T-helper 2 cell treated with Interferon-gamma antibody and Interleukin-4, amounts not matched to agents 100 ng/mL and 5 ng/mL, for 36 hours (primary cell): ENCODE measurements around the gene AMDHD1. TPM values are rescaled to one million over a fixed set of nuclear protein-coding genes. Genes with fewer than 3 reads are reported as not detected.

Source experiments
- intact Hi-C: fragments of 100-400 bp; cut with micrococcal nuclease; formaldehyde crosslinking; loops from one replicate; pipeline ENCODE4 v1.15.1; 2023
- total RNA-seq: library from RNA; stranded (reverse); gene quantifications from 2 replicates; pipeline ENCODE4 v1.2.3, GENCODE V29; 2022

The AMDHD1 gene
- total RNA-seq, 1 donor from 2014 or later: 0.52 TPM

DNA sequence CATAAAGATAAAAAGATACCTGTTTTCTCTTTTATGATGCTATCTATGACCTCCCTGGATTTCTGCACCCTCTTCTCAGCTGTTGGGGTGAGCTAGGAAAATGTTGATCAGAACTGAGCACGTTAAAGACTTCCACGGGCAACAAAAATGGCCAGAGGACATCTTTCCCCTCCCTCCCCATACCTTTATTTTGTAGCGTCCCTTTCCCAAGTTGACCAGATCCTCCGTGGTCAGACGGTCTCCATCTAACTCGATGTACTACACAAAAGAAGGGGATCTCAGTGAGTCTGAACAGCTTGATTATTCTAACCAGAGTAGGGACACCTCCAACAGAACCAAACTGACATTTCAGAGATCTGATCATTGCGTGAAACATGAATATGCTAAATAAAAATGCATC, 50.8 kb downstream of the AMDHD1 start:
- intact Hi-C loops: no loop called here

DNA sequence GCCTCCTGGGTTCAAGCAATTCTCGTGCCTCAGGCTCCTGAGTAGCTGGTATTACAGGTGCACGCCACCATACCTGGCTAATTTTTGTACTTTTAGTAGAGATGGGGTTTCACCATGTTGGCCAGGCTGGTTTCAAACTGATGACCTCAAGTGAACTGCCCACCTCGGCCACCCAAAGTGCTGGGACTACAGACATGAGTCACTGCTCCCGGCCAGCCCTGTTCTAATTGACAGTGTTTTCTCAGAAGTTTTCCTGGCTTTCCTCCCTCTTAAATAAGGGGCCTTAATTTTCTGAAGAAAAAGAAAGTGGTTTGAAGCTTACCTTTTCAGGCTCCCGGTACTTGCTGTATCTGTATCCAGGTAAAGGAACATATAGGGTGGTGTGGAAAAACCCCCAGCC, 51.3 kb downstream of the AMDHD1 start:
- intact Hi-C loops: no loop called here

DNA sequence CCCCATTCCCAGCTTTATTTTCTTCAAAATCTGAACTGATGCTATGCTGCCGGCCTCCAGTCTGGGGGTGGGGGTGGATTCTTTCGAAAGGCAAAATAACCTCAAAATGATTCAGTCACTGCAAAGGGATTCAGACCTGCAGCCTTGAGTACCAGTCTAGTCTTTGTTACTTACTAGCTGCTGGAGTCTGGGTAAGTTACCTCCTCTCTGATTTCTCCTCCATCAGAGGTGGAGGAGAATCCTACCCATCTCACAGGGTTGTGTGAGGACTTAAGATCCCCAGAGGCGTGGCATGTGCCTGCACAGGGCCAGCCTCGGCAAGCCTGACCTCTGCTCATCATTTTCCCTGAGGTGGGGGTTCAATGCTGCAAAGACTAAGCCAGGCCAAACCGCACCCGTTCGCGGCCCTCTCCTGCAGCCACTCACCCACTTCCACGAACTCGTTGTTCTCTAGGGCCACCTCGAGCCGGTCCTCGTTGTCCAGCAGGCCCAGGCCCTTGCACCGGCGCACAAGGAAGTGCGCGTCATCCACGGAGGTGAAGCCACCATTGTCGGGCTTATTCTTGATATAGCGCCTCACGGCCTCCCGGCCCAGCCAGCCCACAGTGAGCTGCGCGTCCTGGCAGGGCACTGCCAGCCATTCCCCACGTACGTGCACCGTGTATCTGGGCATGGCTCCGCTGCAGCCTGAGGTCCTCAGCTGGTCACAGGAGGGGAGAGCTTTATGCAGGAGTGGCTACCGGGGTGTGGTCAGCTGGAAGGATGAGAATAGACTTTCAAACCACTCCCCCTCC, 52.3 kb downstream of the AMDHD1 start:
- intact Hi-C loops: no loop called here

DNA sequence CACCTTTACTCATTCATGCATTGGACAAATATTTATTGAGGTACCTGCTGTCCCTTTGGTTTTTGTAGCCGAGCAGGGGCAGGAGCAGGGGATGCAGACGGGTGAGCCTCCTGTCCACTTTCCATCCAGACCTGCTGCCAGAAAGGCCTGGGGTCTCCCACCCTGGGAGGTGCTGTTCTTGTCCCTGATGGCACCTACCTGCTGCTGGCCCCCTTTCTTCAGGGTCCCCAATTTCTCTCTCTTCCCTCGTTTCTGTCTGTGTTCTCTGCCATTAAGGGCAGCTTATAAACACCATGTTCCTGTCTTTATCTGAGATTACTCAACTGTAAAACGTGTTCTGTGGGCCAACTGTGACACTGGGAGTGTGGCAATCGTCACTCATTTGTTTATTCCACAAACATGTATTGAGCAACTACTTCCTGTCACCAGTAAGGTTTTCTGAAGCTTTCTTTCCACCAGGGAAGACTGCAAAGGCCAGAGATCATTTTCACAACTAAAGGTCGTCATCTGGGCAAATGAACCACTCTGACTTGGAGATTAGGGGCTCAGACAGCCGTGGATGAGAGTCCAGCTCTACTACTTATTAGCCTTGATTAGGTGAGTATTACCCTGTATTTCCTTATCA, 53.0 kb downstream of the AMDHD1 start, which contains the start of gene HAL:
HAL (minus strand) TSS at position 311 of the 625 bp plus-strand sequence. CDS start 434 bp downstream, outside the sequence.
- intact Hi-C loops: no loop called here

DNA sequence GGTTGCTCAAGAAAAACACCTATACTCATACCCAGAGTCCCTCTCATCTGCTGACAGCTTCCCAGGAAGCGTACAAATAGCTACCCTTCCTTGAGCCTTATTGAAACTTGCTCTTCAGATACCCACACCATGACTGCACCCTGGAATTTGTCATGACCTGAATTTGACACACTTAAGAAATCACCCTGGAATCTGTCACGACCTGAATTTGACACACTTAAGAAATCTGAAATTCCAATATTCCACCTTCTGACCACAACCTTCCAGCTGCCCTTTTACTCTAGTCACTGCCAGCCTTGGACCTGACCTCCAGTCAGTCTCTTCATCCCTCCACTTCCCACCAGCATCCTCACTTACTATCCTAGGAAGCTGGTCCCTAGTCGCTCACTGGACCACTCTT, 54.1 kb downstream of the AMDHD1 start:
- intact Hi-C loops: no loop called here

DNA sequence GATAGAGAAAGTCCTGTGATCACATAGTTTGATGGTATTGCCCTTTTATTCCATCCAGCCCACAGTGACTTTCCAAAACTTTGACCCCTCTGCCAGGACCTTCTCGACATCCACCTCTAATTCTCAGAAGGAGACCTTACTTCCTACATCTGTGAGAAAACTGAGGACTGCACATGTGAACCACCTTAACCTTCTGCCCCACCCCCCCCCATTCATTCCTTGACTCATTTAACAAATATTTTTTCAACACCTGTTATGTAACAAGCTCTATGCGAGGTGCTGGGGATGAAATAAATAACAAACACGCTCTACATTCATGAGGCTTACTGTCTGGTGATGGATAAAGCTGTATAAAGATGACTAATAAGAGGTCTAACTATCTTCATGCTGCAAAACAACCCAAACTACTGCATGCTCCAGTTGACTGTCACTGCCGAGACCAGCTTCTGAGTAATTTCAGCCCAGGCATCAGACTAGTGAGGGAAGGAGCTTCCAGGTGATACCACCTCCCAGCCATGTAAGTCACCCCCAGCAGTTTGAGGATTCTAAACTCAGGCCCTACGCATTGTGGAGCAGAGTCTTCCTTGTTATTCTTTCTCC, 54.9 kb downstream of the AMDHD1 start:
- intact Hi-C loops: loop anchor here (1.0 to 2.0 kb wide), 4 partner anchors 37 to 208 kb away; partner anchors contain the start of genes AMDHD1, CCDC38, LTA4H and NTN4

DNA sequence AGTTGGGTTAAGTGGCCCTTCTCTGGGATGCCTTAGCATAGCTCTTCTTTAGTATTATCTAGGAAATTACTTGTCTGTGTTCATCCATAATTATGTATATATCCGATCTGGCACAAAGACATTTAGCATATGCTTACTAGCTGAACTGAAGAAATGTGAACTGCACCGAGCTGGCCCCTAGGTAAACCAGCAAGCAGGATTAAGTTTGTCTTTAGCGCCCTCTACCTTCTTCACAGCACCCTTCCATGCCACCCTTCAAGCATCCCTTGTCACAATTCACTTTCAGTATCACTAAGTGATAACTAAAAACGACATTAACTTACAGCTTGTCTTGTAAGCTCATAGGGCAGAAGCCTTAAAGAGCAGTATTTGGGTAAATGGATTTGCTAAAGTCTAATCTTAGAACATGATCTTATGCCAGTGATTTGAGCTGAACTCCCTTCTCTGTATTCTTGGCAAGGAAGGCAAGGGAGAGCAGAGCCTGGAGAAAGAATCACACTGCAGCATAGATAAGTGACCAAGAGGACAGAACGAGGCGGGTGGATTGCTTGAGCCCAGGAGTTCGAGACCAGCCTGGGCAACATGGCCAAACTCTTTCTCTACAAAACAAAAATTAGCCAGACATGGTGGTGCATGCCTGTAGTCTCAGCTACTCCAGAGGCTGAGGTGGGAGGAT, 55.6 kb downstream of the AMDHD1 start:
- intact Hi-C loops: loop anchor here (1.0 to 2.0 kb wide), 4 partner anchors 37 to 208 kb away; partner anchors contain the start of genes AMDHD1, CCDC38, LTA4H and NTN4

GRCh38 chr12:95999484-95999883, 56.4 kb downstream of the AMDHD1 start:
- intact Hi-C loops: loop anchor here (2.0 kb wide), 1 partner anchor 57 kb away; the partner anchor contains the start of genes AMDHD1 and CCDC38

GRCh38 chr12:96000858-96001257, 57.7 kb downstream of the AMDHD1 start:
- intact Hi-C loops: no loop called here

DNA sequence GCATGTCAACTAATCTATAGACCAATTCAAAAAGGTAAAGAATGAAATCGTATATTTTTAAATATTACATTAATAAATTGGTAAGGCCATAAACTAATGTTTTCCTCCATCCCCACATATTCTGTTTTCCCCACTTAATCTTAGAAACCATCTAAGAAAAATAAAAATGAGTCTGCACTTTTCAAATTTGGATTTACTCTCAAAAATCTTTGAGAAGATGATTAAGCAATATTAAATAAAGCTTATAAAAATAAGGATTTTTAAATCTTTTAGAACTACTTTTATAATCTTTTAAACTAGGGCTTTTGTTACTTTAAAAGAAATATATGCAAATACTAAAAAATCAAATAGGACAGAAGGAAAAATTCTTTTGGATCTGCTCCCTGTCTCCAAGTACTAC, 63.6 kb downstream of the AMDHD1 start:
- intact Hi-C loops: no loop called here

- intact Hi-C loops: no loop called here
These were observed 64.6 kb downstream of the AMDHD1 start for GRCh38 chr12:96007729-96008128.

- intact Hi-C loops: no loop called here
These were observed 71.9 kb downstream of the AMDHD1 start for GRCh38 chr12:96014943-96015599.

DNA sequence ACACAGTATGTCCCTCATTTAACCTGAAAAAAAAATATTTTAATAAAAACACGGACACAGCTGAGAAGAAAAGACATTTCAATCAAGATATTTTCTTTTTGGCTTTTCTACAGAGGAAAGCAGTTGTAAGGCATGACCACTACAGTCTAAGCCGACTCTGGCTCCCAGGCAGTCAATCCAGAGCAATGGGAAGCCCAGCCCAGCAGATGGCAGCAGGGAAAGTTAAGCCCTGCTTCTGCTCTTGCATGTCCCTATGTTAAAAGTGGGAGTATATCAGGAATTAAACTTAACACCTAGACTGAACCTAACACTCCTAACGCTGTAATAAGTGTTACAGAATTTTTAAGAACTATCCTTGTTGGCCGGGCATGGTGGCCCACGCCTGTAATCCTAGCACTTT, 72.5 kb downstream of the AMDHD1 start:
- intact Hi-C loops: no loop called here

Other genes starting within 250 kb of the AMDHD1 start
- not detected in 2 replicates for gene NTN4, start 152.6 kb upstream of the AMDHD1 start, total RNA-seq
- gene SNRPF, start 84.4 kb upstream of the AMDHD1 start, total RNA-seq: 47.2 and 50.5 TPM in 2 replicates
- gene CCDC38, start 717 bp upstream of the AMDHD1 start, total RNA-seq: 0.09 and 0.14 TPM in 2 replicates
- gene HAL, start 53.0 kb downstream of the AMDHD1 start, total RNA-seq: 0.41 and 0.64 TPM in 2 replicates
- gene LTA4H, start 92.3 kb downstream of the AMDHD1 start, total RNA-seq: 47.5 and 51.4 TPM in 2 replicates